GM12872 (cell line): ENCODE measurements around the gene XRCC6.

Experiments used
- TF ChIP-seq, protein P1 (sequence below): IDR thresholded peaks from 3 replicates; pipeline ENCODE4 v1.5.1; 2011; ENCODE audit warnings: low read depth, mild to moderate bottlenecking, low read length, moderate library complexity; ENCODE audit not compliant: insufficient read depth

XRCC6 gene

DNA sequence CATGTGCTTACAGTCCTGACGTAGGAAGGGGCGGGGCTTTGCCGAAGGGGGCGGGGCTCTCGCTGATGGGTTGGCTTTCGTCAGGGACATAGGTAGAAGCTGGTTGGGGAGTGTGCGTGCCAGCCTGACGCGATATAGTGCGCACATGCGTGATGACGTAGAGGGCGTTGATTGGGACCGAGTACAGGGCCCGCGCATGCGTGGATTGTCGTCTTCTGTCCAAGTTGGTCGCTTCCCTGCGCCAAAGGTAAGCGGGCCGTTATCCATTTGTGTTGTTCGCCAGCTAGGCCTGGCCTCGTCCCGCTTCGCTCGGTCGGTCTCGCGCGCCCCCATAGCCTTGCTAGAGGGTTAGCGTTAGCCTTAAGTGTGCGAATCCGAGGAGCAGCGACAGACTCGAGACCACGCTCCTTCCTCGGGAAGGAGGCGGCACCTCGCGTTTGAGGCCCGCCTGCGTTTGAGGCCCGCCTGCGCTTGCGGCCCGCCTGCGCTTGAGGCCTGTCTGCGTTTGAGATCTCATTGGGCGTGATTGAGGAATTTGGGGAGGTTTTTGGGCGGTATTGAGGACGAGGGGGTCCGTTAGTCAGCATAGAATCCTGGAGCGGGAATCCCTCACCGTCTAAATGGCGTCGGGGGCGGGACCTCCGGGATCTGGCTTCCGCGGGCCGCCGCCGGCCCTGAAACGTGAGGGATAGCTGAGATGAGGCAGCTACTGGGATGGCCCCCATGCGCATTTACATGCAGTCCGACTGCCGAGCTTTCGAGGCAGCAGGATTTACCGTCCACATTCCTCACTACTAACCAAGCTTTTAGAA lies at the start of gene XRCC6:
XRCC6 (plus strand) TSS at position 197 of the 812 bp plus-strand sequence. CDS start 710 bp downstream, outside the sequence.
- TF ChIP-seq, protein P1, sequence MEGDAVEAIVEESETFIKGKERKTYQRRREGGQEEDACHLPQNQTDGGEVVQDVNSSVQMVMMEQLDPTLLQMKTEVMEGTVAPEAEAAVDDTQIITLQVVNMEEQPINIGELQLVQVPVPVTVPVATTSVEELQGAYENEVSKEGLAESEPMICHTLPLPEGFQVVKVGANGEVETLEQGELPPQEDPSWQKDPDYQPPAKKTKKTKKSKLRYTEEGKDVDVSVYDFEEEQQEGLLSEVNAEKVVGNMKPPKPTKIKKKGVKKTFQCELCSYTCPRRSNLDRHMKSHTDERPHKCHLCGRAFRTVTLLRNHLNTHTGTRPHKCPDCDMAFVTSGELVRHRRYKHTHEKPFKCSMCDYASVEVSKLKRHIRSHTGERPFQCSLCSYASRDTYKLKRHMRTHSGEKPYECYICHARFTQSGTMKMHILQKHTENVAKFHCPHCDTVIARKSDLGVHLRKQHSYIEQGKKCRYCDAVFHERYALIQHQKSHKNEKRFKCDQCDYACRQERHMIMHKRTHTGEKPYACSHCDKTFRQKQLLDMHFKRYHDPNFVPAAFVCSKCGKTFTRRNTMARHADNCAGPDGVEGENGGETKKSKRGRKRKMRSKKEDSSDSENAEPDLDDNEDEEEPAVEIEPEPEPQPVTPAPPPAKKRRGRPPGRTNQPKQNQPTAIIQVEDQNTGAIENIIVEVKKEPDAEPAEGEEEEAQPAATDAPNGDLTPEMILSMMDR = no peak

- TF ChIP-seq, protein P1 = no peak
Measured at GRCh38 chr22:41571786-41572185, 49.3 kb upstream of the XRCC6 start.

DNA sequence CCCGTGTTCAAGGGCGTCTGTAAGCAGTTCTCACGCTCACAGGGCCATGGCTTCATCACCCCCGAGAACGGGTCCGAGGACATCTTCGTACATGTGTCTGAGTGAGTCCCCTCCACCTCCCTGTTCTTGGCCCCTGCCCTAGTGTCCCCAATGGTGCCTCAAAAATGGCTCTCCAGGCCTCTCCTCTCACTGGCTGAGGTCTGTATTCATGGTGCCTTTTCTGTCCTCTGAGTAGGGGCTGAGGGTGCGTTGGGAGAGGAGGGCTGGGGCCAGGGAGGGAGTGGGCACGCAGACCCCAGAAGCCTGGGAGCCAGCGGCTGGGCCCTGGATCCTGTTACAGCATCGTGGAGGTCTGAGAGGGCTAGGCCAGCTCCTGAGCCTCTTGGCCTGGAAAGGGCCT lies 47.4 kb upstream of the XRCC6 start:
- TF ChIP-seq, protein P1 = no peak

GRCh38 chr22:41574847-41575381 lies 46.2 kb upstream of the XRCC6 start:
- TF ChIP-seq, protein P1 = no peak

- TF ChIP-seq, protein P1 = no peak
Measured at GRCh38 chr22:41575533-41575932, 45.6 kb upstream of the XRCC6 start.

DNA sequence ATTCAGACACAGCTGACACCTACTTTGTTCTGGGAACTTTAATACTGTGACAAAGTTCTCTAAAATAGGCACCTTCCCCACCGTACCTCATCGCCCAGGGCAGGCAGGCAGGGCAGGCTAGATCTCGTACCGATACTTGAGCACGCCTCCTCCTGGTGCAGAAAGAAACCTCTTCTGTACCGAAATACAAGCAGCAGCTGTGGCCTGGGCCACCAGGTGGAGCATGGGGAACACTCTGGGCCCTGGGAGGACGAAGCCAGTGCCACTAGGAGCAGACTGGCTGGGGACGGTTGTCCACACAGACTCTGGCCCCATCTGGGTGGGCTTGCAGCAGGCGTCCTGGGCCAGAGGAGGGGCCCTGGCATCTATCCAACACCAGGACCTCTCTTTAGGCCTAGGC lies 44.2 kb upstream of the XRCC6 start:
- TF ChIP-seq, protein P1 = peak; percentile 61

- TF ChIP-seq, protein P1 = no peak
Measured at GRCh38 chr22:41578114-41578513, 43.0 kb upstream of the XRCC6 start.
